GM18505 (cell line): ENCODE measurements around the gene HDAC4.

Experiments
- ATAC-seq: cut with Tn5 transposase; IDR thresholded peaks from one replicate; pipeline ENCODE4 v1.9.1; 2021; ENCODE audit not compliant: unreplicated experiment
- POLR2A ChIP-seq: IDR thresholded peaks from 4 replicates; pipeline ENCODE4 v1.6.1; 2011; ENCODE audit warnings: borderline replicate concordance; ENCODE audit not compliant: insufficient read depth, insufficient read length; ENCODE audit errors: extremely low read depth

The HDAC4 gene

GRCh38 chr2:239136203-239136602, 264.6 kb downstream of the HDAC4 start:
- TF ChIP-seq POLR2A = no peak
- no peak for ATAC-seq

GRCh38 chr2:239135531-239135930, 265.3 kb downstream of the HDAC4 start:
- no peak for TF ChIP-seq POLR2A
- ATAC-seq = no peak

DNA sequence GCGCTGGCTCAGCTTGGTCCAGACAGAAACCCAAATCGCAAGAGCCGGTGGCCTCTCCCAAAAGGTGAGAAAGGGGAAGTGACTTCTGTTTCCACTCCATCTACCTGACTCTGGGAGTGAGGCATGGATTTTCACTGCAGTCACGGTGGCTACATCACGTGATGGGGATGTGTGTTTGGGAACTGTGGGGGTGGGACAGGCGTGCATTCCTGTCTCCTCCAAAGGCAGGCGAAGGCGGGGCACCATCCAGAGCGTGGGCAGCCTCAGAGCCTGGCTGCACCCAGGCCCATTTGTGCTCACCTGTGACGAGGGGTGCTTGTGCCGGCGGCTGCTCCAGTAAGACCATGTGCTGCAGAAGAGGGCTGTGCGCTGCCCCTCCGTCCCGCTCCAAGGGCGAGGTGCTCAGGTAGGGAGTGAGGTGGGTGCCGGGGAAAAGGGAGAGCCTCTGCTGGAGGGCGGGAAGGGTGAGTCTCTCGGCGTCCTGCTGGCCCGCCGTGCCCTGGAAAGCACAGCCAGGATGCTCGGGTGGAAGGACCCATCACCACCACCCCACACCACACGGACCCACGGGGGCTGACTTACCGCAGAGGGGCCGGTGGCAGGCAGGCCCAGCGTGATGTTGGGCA, 266.8 kb downstream of the HDAC4 start:
- no peak for TF ChIP-seq POLR2A
- no peak for ATAC-seq

- ATAC-seq = no peak
- no peak for TF ChIP-seq POLR2A
Measured at GRCh38 chr2:239132786-239133185, 268.0 kb downstream of the HDAC4 start.

GRCh38 chr2:239132156-239132709, 268.6 kb downstream of the HDAC4 start:
- ATAC-seq = no peak
- TF ChIP-seq POLR2A = no peak

DNA sequence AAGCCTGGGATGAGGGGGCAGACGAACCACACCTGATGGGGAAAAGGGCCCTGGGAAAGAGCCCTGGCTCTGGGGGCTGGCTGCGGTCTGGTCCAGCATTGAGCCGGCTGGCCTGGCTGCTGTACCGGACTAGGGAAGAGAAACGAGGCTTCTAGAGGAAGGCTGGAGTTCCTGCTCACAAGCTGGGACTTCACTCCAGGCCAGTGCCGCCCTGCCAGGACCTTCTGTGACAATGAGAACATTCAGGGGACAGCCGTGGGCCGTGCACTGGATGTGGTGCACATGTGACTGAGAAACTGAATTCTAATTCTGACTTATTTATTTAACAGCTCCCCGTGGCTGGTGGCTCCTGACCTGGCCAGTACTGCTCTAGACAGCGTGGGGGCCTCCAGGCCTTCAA, 269.3 kb downstream of the HDAC4 start:
- no peak for ATAC-seq
- TF ChIP-seq POLR2A = no peak

- no peak for ATAC-seq
Measured at GRCh38 chr2:239130786-239131325, 270.0 kb downstream of the HDAC4 start.

GRCh38 chr2:239130041-239130440, 270.8 kb downstream of the HDAC4 start:
- no peak for TF ChIP-seq POLR2A
- ATAC-seq = no peak

More at GRCh38 chr2:239130786-239131325, 270.0 kb downstream of the HDAC4 start:
- TF ChIP-seq POLR2A = no peak

- no peak for ATAC-seq
- no peak for TF ChIP-seq POLR2A
Measured at GRCh38 chr2:239129147-239129920, 271.5 kb downstream of the HDAC4 start.

DNA sequence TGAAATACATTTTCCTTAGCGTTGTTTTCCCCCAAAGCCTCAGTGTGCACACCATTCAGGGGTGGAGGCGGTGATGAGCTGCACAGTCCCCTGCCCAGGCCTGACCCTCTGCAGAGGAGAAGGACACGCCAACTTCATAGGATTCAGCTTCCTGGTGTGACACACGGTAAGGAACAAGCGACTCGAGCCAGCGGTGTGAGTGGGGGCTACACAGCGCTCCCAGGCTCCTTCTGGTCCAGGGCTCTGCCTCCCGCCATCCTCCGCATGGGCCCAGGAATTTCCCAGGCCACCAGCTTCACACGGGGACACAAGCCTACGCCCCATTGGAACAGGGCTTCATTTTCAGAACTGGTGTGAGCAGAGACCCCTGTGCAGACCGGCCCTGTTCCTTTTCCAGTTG, 272.1 kb downstream of the HDAC4 start:
- no peak for ATAC-seq
- TF ChIP-seq POLR2A = no peak

- no peak for TF ChIP-seq POLR2A
- ATAC-seq = no peak
Measured at GRCh38 chr2:239127513-239127912, 273.3 kb downstream of the HDAC4 start.

DNA sequence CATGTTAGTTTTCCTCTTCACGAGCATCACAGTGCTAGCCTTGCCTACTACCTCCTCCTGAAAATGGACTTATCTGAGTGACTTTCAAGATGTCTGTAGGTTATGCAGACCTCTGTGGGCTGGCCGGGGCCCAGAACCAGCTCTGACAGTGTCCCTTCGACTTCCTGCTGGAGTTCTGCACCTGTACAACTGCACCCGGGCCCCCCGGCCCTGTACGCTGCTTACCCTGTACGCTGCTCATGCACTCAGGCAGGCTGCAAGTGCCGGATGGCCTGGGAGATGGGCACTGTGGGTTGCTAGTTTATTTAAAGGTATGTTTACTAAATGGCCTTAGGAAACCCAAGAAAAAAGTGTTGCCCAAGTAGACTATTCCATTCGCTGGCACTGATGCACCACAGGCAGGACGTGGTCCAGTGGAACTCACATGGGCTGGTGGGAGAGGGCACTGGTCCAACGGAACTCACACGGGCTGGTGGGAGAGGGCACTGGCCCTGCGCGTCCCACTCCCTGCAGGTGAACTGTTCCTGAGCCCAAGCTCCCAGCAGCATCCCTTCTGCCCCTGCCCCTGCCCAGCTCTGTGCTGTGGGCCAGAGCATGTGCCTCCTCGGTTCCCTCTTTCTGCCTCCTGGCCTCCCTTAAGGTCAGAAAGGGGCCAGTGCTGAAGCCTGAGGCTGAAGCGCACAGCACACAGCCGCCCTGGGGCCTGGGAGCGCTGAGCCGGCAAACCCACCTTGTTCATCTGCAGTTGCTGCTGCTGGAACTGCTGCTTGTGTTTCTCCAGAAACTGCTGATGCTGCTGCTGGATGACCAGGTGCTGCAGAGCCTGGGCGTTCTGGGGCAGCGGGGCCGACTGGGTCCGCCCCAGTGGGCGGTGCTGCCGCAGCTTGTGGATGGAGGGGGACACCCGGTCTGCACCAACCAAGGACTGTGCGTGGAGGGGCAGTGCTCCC, 274.8 kb downstream of the HDAC4 start:
- ATAC-seq = no peak
- TF ChIP-seq POLR2A = no peak

GRCh38 chr2:239124152-239124899, 276.5 kb downstream of the HDAC4 start:
- TF ChIP-seq POLR2A = no peak
- ATAC-seq = no peak
